Activated gamma-delta T cell treated with anti-CD3 and anti-CD28 coated beads, Interleukin-2, amount 50 U/mL, for 16 hours (primary cell): Measurements from ENCODE around the gene RHD.
"Not testable (repeated sequence)": the region's sequence is repeated elsewhere in the genome, so short reads cannot be mapped to it uniquely, and the experiment has no call there.

Source experiments
- DNase-seq: peaks from one replicate; pipeline ENCODE4 v3.0.0-alpha.2; 2020; ENCODE audit warnings: low read depth

Gene RHD

GRCh38 chr1:25272238-25272637 is at the start of gene RHD:
TSS of gene RHD (plus strand) at chr1:25272509. CDS start at chr1:25272548, 39 bp downstream.
- DNase-seq, result not testable (repeated sequence)

- DNase-seq, result no peak
Measured at GRCh38 chr1:25222606-25223005, 49.7 kb upstream of the RHD start.

GRCh38 chr1:25223471-25223870 is 48.8 kb upstream of the RHD start:
- DNase-seq, result no peak

- peak; percentile 91 for DNase-seq
Measured at GRCh38 chr1:25232027-25232865, 40.1 kb upstream of the RHD start, which contains the start of gene SYF2. TSS of gene SYF2 (minus strand) at chr1:25232502. CDS start at chr1:25232467, 35 bp downstream.

GRCh38 chr1:25232866-25233784 is 39.2 kb upstream of the RHD start:
- peak; percentile 22 for DNase-seq

GRCh38 chr1:25235411-25235810 is 36.9 kb upstream of the RHD start:
- DNase-seq, result not testable (repeated sequence)

GRCh38 chr1:25236261-25236660 is 36.0 kb upstream of the RHD start:
- DNase-seq, result not testable (repeated sequence)

- DNase-seq, result no peak
Measured at GRCh38 chr1:25238046-25238445, 34.3 kb upstream of the RHD start.

- peak; percentile 75 for DNase-seq
Measured at GRCh38 chr1:25239681-25240541, 32.4 kb upstream of the RHD start.

- no peak for DNase-seq
Measured at GRCh38 chr1:25243907-25244306, 28.4 kb upstream of the RHD start.

- no peak for DNase-seq
Measured at GRCh38 chr1:25245393-25245792, 26.9 kb upstream of the RHD start.

GRCh38 chr1:25245809-25246599 is 26.3 kb upstream of the RHD start:
- DNase-seq, result no peak

GRCh38 chr1:25246600-25247023 is 25.7 kb upstream of the RHD start:
- peak; percentile 17 for DNase-seq

- DNase-seq, result peak; percentile 100
Measured at GRCh38 chr1:25247024-25247828, 25.1 kb upstream of the RHD start, which contains the start of gene RSRP1. TSS of gene RSRP1 (minus strand) at chr1:25247454. CDS start at chr1:25246963, 491 bp downstream.

GRCh38 chr1:25247829-25248754 is 24.2 kb upstream of the RHD start:
- no peak for DNase-seq

- no peak for DNase-seq
Measured at GRCh38 chr1:25253911-25254310, 18.4 kb upstream of the RHD start.

- DNase-seq, result no peak
Measured at GRCh38 chr1:25255706-25256577, 16.4 kb upstream of the RHD start.

GRCh38 chr1:25256578-25256965 is 15.7 kb upstream of the RHD start:
- no peak for DNase-seq
